Measurements from ENCODE around the gene ZNF362.
"Not testable (repeated sequence)": the region's sequence is repeated elsewhere in the genome, so short reads cannot be mapped to it uniquely, and the experiment has no call there.

The ZNF362 gene

DNA sequence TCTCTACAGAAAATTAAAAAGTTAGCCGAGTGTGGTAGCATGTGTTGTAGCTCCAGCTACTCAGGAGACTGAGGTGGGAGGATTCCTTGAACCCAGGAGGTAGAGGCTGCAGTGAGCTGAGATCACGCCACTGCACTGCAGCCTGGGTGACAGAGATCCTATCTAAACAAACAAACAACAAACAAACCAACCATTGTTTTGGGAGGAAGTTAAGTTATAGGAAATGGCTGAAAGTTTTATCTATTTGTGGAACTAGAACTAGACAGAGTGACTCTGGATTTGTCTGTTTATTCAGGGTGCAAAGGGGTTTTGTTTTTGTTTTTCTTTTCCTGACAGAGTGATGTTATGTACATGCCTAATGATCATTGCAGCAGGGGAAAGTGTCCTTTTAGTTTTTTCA is 31.0 kb downstream of the ZNF362 start:
- DNase-seq (ENCODE audit: low spot score), result no peak

DNA sequence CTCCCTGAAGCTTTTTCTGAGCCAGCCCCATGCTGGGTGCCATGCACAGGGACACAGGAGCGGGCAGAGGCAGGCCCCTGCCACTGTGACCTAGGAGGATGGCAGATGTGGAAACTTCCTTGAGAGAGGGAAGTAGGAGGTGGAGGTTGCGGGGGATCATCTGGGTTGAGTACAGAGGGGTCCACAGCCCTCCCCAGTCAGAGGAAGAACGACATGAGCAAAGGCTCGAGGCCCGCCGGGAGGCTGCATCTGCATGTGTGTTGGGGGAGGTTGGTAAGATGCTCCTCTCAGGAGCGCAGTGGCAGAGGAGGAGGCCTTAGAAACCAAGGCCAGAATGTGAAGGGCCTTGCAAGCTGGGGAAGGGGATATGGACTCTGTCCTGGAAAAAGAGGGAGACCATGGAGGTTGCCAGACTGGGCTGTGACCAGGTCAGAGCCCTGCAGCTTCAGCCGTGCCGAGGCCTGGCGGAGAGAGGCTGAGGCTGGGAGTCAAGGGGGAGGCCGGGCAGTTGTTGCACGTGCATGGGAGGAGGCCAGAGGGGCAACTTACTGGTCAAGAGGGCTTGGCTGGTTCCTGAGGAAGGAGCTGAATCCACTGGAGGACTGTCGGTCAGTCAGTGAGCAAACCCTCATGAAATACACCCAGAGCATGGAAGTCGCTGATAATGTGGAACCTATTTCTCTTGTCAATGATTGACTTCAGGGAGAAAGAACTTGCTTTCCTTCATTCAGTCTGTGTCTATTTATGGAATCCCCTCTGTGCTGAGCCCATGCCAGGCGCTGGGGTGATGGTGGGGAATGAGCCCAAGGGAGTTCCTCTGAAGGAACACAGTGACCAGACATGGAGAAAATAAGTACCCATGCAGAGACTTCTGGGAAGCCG is 32.9 kb downstream of the ZNF362 start:
- no peak for DNase-seq (ENCODE audit: low spot score)

DNA sequence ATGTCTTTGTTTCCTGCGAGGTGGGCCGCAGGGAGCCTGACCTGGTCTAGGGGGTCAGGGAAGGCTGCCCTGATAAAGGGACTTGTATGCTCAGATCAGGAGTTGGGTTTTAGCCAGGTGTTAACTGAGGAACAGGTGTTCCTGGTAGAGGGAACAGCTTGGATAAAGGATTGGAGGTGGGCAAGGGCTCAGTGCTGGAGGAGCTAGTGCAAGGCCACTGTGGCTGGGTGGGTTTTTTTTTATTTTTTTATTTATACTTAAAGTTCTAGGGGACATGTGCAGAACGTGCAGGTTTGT is 33.5 kb downstream of the ZNF362 start:
- DNase-seq (ENCODE audit: low spot score), result no peak

DNA sequence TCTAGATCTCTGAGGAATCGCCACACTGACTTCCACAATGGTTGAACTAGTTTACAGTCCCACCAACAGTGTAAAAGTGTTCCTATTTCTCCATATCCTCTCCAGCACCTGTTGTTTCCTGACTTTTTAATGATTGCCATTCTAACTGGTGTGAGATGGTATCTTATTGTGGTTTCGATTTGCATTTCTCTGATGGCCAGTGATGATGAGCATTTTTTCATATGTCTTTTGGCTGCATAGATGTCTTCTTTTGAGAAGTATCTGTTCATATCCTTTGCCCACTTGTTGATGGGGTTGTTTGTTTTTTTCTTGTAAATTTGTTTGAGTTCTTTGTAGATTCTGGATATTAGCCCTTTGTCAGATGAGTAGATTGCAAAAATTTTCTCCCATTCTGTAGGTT is 34.3 kb downstream of the ZNF362 start:
- not testable (repeated sequence) for DNase-seq (ENCODE audit: low spot score)

DNA sequence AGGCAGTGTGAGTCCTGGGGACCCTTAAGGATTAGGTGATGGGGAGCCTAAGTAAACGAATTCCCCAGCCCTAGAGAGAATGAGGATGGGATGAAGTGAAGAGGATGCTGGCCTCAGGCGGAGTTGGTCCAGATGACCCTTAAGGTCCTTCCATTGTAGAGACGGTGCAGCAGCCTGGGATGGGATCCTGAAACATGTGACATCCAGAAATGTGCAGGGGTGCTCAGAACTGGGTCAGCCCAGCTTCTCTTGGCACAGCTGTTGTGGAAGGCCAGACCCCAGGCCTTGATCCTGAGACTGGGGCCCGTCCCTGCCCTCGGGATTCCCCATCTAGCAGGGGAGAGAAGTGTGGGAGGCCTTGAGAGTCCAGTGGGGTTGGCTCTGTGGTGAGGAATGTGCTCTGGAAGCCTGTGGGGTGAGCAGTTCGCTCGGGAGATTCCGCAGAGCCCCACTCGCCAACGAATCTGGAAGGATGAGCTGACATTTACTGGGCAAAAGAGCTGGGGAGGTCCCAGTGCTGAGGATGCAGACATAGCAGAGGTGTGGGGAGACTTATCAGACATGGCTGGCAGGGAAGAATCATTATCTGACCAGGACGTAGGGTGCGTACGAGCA is 36.5 kb downstream of the ZNF362 start:
- no peak for DNase-seq (ENCODE audit: low spot score)

DNA sequence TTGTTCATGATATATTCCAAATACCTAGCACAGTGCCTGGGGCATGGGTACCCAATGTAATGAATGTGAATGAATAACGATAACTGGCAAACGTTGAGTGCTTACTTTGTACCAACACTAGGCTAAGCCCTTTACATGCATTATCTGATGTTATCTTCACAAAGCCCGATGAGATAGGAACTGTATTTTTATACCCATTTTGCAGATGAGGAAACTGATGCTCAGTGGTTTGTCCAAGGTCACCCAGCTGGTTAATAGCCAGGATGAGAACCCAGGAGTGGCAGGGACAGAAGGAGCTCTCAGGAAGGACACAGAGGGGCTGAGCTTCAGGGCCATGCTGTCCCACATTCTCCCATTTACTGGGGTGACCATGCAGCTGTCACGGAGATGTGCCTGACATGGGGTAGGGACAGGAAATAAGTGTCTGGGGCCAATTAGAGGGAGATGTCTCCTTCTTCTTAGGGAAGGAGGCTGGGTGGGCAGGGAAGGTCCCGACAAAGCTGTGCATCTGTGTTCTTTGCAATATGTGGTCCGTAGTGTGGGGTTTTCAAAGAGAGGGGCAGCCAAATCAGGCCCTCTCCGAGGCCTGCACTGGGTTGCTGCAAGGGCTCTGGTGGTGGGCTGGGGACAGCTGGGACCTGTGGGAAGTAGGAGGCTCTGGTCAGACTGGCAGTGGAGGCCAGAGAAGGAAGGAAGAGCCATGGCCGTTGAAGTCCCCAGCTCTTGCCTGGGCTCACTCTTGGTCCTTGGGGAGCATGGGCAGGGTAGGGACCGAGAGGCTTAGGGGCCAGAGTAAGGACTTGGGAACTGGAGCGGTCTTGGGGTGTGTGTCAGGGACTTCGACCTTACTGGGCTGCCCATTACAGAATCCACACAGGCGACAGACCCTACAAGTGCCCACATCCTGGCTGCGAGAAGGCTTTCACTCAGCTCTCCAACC is 38.0 kb downstream of the ZNF362 start:
- no peak for DNase-seq (ENCODE audit: low spot score)

DNA sequence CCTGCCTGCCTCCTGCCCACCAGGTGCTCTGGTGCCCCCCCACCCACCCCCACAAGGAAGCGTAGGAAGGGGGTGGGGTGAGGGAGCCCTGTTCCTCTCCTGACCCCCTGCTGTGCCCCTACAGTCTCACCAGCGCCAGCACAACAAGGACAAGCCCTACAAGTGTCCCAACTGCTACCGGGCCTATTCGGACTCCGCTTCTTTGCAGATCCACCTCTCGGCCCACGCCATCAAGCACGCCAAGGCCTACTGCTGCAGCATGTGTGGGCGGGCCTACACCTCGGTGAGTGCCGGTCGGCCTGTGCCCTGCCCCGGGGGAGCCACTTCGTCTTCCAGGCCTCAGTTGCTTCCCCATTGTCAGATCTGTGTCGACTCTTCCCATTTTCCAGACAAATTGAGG is 38.7 kb downstream of the ZNF362 start:
- DNase-seq (ENCODE audit: low spot score), result no peak

DNA sequence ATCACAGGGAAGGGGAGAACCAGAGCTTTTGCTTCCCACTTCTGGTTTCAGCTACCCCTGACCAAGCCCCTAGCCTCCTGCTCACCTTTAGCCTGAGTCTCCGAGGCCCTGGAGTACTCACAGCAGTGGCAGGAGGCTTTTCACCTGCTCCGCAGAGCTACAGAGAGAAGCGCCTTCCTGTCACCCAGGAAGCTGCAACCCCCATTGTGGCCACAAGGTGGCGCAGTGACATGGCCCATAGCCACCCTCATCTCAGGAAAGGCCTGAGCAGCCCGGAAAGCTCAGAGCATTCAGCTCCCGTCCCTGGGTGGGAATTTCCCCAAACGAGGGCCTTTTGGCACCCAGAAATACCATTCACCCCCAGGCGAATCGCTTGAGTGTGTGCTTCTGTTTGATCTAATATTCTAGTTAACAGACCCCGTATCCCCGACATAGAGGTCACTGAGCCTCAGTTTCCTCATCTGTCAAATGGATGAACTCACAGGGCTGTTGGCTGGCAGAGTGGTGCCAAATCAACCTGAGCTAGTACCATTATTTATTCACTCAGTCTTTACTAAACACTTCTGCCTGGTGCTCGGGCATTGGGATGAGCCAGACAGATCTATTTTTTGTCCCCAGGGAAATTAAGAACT is 39.3 kb downstream of the ZNF362 start:
- peak; percentile 70 for DNase-seq (ENCODE audit: low spot score)

DNA sequence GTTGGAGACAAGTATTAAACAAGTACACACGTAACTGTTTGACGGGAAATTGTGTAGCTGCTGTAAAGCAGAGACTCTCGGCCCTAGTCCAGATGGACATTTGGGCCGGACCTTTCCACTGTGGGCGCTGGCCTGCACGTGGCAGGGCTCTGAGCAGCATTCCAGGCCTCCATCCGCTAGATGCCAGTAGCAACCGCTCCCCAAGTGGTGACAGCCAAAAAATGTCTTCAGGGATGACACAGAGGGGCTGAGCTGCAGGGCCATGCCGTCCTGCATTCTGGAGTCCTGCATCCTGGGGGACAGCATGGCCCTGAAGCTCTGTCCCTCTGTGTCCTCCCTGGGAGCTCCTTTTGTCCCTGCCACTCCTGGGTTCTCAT is 39.8 kb downstream of the ZNF362 start:
- no peak for DNase-seq (ENCODE audit: low spot score)

DNA sequence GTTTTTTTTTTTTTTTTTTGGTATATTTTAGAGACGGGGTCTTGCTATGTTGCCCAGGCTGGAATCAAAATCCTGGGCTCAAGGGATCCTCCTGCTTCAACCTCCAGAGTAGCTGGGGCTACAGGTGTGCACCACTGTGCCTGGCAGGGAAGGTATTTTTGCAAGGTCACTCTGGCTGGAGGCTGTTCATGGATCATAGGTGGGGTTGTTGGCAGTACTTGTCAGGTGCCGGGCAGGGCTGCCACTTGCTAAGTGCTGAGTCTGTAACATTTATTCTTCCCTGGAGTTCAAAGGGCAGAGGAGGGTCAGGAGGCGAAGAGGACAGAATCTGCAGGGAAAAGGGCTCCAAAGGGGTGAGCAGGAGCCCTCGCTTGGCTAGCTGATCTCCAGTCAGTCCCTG is 40.5 kb downstream of the ZNF362 start:
- DNase-seq (ENCODE audit: low spot score), result no peak

DNA sequence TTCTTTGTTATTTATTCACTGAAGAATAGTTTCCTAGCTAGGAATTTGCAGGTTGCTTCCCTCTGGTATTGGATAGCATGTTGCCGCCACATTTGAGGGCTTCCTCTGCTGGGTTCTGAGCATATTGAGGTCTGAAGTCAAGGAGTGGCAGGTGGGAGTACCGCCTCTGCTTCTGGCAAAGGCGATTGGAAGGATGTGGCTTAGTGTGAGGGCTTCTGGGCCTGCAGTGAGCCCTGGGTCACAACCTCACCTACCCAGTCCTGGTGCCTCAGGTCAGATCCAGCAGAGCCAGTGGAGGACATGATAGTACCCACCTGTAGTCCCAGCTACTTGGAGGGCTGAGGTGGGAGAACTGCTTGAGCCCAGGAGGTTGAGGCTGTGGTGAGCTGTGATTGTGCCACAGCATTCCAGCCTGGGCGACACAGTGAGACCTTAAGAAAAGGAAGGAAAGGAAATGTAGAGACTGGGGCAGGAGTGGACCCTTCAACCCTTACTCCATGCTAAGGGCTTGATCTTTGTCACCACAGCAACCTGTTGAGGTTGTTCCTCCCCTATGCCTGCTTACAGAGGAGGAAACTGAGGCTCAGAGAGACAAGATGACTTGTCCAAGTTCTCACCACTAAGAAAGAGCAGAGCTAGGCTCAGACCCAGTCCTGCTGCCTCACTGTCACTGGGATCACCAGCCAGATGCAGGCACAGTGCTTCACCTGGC is 41.8 kb downstream of the ZNF362 start:
- no peak for DNase-seq (ENCODE audit: low spot score)

DNA sequence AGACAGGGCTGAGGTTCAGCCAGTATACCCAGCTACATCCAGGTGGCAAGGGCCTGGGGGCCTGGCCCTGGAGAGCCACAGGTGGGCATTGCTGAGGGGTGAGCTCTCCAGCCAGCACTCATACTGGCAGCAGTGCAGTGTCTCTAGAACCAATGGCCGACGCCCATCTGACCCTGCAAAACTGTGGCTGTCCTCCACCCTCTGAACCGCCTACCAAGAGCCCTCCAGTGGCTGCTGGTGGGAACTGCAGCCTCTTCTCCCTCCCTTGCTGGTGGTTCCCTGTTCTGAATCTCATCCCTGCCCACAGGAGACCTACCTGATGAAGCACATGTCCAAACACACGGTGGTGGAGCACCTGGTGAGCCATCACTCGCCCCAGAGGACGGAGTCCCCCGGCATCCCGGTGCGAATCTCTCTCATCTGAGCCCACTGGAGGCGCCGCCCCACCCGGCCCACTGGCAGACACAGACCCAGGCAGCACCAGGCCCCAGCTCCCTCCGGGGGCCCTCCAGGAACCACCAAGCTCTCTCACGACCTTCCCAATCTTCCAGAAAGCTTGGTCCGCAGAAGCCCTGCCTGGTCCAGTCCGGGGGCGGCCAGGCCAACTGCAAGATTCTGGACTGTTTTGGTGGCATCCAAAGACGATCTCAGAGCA is 42.5 kb downstream of the ZNF362 start:
- peak; percentile 53 for DNase-seq (ENCODE audit: low spot score)

DNA sequence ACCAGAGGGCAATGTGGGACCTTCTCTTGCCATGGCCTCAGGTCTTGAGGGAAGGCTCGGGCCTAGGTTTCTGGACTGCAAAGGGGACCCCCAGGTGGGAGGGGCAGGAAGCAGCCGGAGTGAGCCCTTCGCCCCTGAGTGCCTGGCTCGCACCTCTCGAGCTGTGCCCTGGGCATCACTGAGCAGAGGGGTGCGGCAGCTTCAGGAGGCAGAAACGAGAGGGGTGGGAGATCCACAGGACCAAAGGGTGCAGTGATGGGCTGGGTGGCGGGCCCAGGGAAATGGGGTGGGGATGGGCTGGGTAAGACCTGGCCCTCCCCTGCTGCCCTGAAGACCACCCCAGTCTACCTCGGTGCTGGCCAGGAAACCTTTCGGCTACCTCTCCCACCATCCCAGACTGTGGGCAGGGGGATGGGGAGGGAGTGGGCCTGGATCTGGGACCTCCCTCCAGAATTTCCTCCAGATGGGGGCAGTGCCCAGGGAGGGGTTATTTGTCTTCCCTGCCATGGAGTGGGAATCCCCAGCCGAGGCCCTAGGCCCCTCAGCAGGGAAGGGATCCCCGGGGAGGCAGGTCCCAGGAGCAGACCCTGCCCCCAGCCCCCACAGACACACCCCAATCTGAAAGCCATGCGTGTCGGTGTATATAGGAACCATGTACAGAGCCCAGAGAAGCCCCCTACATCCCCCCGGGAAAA is 43.3 kb downstream of the ZNF362 start:
- no peak for DNase-seq (ENCODE audit: low spot score)

DNA sequence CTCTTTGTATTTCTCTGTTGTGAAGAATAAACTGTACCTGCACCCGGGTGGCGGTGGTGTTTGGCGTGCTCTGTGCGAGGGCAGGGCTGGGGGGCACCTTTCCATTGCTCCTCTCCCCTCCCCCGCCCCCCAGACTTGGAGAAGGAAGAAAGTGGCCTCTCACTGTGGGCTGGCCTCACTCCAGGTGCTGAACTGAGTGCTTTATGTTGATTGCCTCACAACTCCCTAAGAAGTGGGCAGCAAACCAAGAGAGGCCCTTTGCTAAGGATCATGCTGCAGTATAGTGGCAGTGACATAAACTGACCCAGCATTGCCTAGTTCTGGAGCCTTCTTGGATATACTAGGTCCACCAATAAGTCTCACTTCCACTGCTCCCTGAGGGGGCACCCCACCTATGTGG is 44.4 kb downstream of the ZNF362 start:
- DNase-seq (ENCODE audit: low spot score), result no peak

DNA sequence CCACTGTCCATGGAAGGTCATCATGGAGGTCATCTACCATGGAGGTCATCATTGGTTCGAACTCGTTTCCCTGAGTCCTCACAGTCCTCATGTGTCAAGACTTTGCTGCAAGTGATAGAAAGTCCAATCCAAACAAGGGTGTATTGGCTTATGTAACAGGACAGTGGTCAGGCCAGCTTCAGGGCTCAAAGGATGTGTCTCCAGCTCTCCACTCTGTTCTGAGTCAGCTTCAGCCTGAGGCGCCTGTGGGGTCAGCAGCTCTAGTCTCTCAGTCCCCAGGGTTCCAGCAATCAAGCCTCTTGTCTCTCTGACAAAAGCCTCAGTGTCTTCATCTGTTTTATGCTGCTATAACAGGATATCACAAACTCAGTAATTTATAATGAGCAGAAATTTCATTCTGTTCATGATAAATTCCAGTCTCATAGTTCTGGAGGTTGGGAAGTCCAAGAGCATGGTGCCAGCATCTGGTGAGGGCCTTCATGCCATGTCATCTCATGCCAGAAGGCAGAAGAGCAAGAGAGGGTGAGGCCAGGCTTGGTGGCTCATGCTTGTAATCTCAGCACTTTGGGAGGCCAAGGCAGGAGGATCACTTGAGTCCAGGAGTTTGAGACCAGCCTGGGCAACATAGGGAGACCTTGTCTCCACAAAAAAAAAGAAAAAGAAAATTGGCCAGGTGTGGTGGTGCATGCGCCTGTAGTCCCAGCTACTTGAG is 45.1 kb downstream of the ZNF362 start:
- no peak for DNase-seq (ENCODE audit: low spot score)

DNA sequence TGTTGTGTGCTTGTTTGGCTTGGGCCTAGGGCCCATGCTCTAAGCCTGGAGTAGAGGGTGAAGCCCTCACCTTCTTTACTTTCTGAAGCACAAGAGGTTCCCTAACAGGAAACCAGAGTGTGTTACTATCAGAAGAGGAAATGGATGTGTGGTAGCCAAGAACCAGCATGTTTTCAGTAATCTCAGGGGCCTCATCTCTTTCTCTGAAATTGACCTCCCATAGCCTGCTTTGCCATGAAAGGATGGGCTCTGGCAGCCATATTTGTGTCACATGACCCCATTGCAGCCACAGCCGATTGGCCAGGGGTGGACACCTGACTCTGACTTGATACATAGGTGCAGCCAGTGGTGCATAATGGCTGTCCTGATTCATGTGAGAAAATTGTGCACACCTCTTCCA is 46.0 kb downstream of the ZNF362 start:
- no peak for DNase-seq (ENCODE audit: low spot score)

DNA sequence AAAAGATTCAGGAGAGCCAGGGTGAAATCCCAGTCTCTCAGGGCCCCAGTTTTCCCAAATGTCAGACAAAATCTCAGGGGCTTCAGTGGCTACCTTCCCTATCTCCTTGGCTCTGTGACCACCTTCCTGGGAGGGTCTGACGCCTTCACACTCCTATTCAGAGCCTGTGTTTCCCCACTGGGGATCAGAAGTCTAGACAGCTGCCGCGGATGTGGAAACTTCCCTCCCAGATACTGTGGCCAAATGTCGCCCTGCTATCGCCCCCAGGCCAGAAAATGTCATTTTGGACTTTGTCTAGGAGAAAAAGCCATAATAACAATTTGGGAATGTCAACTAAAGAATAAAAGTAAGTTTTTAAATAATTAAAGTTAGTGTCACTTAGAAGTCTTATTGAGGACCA is 48.7 kb downstream of the ZNF362 start:
- no peak for DNase-seq (ENCODE audit: low spot score)

DNA sequence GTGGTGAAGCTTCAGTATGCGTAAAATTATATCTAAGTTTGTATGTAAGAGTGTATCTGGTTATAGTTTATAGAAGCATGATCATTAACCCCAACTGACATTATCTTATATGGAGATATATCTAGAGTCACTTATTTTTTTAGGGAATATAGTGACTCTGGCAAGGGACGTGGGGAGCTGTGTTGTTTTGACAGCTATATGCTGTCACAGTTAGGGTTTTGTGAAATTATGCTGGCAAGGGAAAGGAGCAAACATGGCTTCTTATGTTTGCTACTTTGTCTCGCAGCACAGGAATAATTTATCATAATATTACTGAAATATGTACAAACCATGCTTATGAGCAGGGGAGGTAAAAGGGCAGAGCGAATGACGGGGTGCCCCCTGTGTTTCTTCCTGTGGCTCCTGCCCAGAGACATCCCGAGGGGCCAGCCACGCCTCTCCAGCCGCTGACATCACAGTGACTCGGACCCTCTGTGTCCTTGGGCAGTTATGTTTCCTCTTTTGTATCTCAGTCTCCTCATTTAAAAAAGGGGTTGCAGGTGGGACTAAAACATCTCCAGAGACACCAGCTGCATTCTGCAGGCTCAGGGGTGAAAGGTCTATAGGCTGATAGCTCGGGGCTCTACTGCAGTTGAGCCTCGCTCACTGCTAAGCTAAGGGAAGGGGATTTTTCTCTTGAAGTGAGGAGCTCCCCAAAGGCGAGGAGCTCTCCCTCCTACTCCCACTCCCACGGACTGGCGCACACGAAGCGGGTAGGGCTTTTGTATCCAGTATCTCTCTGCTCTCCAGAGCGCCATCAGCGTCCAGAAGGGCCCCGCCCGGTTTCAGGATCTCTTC is 49.7 kb downstream of the ZNF362 start:
- DNase-seq (ENCODE audit: low spot score), result no peak

Data from LoVo (cell line).